CD8-positive, alpha-beta memory T cell (primary cell): ENCODE measurements around the gene CAND2. TPM values are rescaled to one million over a fixed set of nuclear protein-coding genes. Genes with fewer than 3 reads are reported as not detected.

Experiments
- CTCF ChIA-PET: fragments of 350-600 bp; sonication (Branson Sonifier 250); formaldehyde crosslinking; loops from one replicate; lab custom pipeline; 2021; ENCODE audit warnings: antibody characterized with exemption; lab: Charles Lee
- POLR2A ChIA-PET: fragments of 350-600 bp; sonication (Branson Sonifier 250); formaldehyde crosslinking; loops from one replicate; lab custom pipeline; 2021; ENCODE audit warnings: antibody characterized with exemption; lab: Charles Lee
- DNase-seq, 5 donors: peaks; one replicate each; pipeline versions ENCODE4 v3.0.0 to v3.0.0-alpha.2; 2020 to 2022; ENCODE audit warnings: mixed read lengths in 1 of 5
- H3K27ac ChIP-seq: one replicate; pipeline ENCODE4 v1.7.0; 2013; ENCODE audit warnings: low read depth, mild to moderate bottlenecking, low read length, moderate library complexity
- H3K27me3 ChIP-seq: 2 replicates; pipeline ENCODE4 v1.7.0; 2013; ENCODE audit warnings: low read length, mild to moderate bottlenecking; ENCODE audit not compliant: insufficient read depth, poor library complexity, severe bottlenecking
- H3K36me3 ChIP-seq: 2 replicates; pipeline ENCODE4 v1.7.0; 2013; ENCODE audit warnings: mild to moderate bottlenecking, low read length, moderate library complexity; ENCODE audit not compliant: insufficient read depth
- H3K4me1 ChIP-seq: 2 replicates; pipeline ENCODE4 v1.7.0; 2013; ENCODE audit warnings: mild to moderate bottlenecking, low read length, moderate library complexity; ENCODE audit not compliant: insufficient read depth
- H3K4me3 ChIP-seq: 2 replicates; pipeline ENCODE4 v1.7.0; 2013; ENCODE audit warnings: mild to moderate bottlenecking, low read length
- H3K9me3 ChIP-seq: 2 replicates; pipeline ENCODE4 v1.7.0; 2013; ENCODE audit warnings: mild to moderate bottlenecking, low read length
- H3K27ac Mint-ChIP-seq, 8 donors: one replicate each; pipeline ENCODE4 v1.8.0; 2020 to 2021; ENCODE audit warnings: mixed read lengths in 8 of 8, mild to moderate bottlenecking in 6 of 8, inconsistent platforms in 3 of 8, moderate library complexity in 3 of 8
- H3K27me3 Mint-ChIP-seq, 2 donors: one replicate each; pipeline ENCODE4 v1.8.0; 2020 to 2021; ENCODE audit warnings: mixed read lengths in 2 of 2, mild to moderate bottlenecking in 1 of 2, moderate library complexity in 1 of 2
- H3K36me3 Mint-ChIP-seq, 3 donors: one replicate each; pipeline ENCODE4 v1.8.0; 2020 to 2021; ENCODE audit warnings: mixed read lengths in 3 of 3, inconsistent platforms in 1 of 3, mild to moderate bottlenecking in 1 of 3
- H3K4me1 Mint-ChIP-seq, 3 donors: one replicate each; pipeline ENCODE4 v1.8.0; 2020 to 2021; ENCODE audit warnings: mixed read lengths in 3 of 3, inconsistent platforms in 1 of 3, mild to moderate bottlenecking in 1 of 3
- H3K4me3 Mint-ChIP-seq, 7 donors: one replicate each; pipeline ENCODE4 v1.8.0; 2020 to 2021; ENCODE audit warnings: mixed read lengths in 7 of 7, mild to moderate bottlenecking in 6 of 7, moderate library complexity in 4 of 7, inconsistent platforms in 2 of 7
- H3K9me3 Mint-ChIP-seq, 5 donors: one replicate each; pipeline ENCODE4 v1.8.0; 2020 to 2022; ENCODE audit warnings: mixed read lengths in 5 of 5, mild to moderate bottlenecking in 3 of 5, moderate library complexity in 2 of 5, inconsistent platforms in 1 of 5
- polyA plus RNA-seq: library from polyadenylated mRNA; unstranded; fragments of 300-500 nt; fragmentation: Illumina TruSeq; gene quantifications from one replicate; pipeline ENCODE4 v1.2.3, GENCODE V29; 2021
- total RNA-seq, 2 experiments: library from RNA; stranded (reverse); gene quantifications; one replicate each; pipeline ENCODE4 v1.2.3, GENCODE V29; 2021

CAND2 gene
- total and polyA plus RNA-seq, 3 experiments from 2014 or later: 1.0 to 2.1 (median 1.1) TPM

DNA sequence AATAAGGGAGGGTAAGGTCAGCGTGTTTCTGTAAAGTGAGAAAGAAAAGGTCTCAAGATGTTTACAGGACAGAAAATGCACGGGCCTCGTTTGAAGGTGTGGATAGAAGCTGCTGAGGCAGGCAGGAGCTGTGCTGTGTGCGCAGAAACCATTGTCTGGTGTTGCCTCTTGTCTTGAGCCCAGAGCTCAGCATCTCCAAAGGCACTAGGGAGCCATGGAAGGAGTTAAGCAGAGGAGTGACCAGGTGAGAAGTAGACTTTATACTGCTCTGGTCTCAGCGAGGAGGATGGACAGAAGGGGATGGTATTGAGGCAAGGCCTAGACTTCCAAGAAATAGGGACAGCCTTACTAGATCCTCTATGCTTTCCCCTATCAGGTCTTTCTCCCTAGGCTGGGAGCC is 13.0 kb downstream of the CAND2 start:
- peak overlapping the region in 5 of 8 donors; percentile 14 to 68 (median 39) for H3K27ac Mint-ChIP-seq
- Histone ChIP-seq H3K27ac (peak overlapping the region; percentile 59), H3K27me3 (no peaks in the 10 kb centered on the region), H3K36me3 (no peaks in the 10 kb centered on the region), H3K9me3 (no peaks in the 10 kb centered on the region), H3K4me3 (peak overlapping the region; percentile 62), H3K4me1 (peaks cover 6% of the 10 kb centered on the region)
- peak overlapping the region; percentile 58 to 83 (median 73) for H3K4me3 Mint-ChIP-seq
- peaks cover 10 to 14% (median 12%) of the 10 kb centered on the region in 3 donors for H3K4me1 Mint-ChIP-seq
- POLR2A ChIA-PET: interaction anchor here (1.2 to 3.2 kb wide), 4 partner anchors 11 to 1842 kb away, joined by 3 to 23 read pairs (median 7); partner anchors contain the start of genes CAND2 and RPL32
- CTCF ChIA-PET: interaction anchor here (1.1 to 8.0 kb wide), 13 partner anchors 9 to 89 kb away, joined by 3 to 75 read pairs (median 8); partner anchors contain the start of genes CAND2 and RPL32
- H3K36me3 Mint-ChIP-seq: no peaks in the 10 kb centered on the region
- H3K27me3 Mint-ChIP-seq: no peaks in the 10 kb centered on the region
- DNase-seq: no peak
- no peaks in the 10 kb centered on the region for H3K9me3 Mint-ChIP-seq

GRCh38 chr3:12810013-12810780 is 13.7 kb downstream of the CAND2 start:
- ChIA-PET CTCF (interaction anchor here (0.8 to 8.0 kb wide), 20 partner anchors 9 to 260 kb away, joined by 3 to 75 read pairs (median 5); partner anchors contain the start of genes CAND2 and RPL32), POLR2A (interaction anchor here (1.0 to 3.2 kb wide), 5 partner anchors 11 to 1841 kb away, joined by 3 to 23 read pairs (median 4); partner anchors contain the start of genes CAND2, RAF1 and RPL32)
- Histone ChIP-seq H3K4me1 (peaks cover 6% of the 10 kb centered on the region), H3K9me3 (no peaks in the 10 kb centered on the region), H3K36me3 (no peaks in the 10 kb centered on the region), H3K27ac (peak overlapping the region; percentile 59), H3K4me3 (peak overlapping the region; percentile 62), H3K27me3 (no peaks in the 10 kb centered on the region)
- Mint-ChIP-seq H3K4me1 (peaks cover 10 to 14% (median 12%) of the 10 kb centered on the region in 3 donors), H3K27me3 (no peaks in the 10 kb centered on the region), H3K9me3 (no peaks in the 10 kb centered on the region), H3K27ac (peak overlapping the region; percentile 42 to 86 (median 78)), H3K36me3 (no peaks in the 10 kb centered on the region), H3K4me3 (peak overlapping the region; percentile 70 to 83 (median 77))
- peak; percentile 95 to 98 (median 97) for DNase-seq

DNA sequence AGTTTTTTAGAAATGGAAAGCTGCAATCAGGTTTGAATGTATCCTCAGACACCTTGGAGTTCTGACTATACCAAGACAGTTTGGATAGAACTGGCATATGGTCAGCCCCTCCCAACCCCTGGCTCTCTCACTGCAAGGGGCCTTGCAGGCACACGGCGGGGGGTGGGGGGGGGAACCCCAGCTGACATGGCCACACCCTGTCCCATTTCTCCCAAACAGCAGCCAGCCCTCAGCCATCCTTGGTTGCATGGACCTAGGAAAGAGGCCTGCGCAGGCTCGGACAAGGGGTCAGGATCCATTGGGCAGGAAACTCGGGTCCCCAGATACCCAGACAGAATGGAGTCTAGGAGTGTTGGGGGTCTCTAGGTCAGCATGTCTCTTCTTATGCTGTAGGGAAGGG is 14.5 kb downstream of the CAND2 start:
- Mint-ChIP-seq H3K4me1 (peaks cover 10 to 14% (median 12%) of the 10 kb centered on the region in 3 donors), H3K9me3 (no peaks in the 10 kb centered on the region), H3K4me3 (peak overlapping the region in 6 of 7 donors; percentile 70 to 79 (median 75)), H3K27me3 (no peaks in the 10 kb centered on the region), H3K36me3 (no peaks in the 10 kb centered on the region), H3K27ac (peak overlapping the region in 7 of 8 donors; percentile 29 to 86 (median 80))
- ChIA-PET CTCF (interaction anchor here (0.8 to 8.0 kb wide), 9 partner anchors 8 to 33 kb away, joined by 3 to 75 read pairs (median 19); partner anchors contain the start of genes CAND2 and RPL32), POLR2A (interaction anchor here (1.7 to 3.2 kb wide), 2 partner anchors 15 to 30 kb away, joined by 10 to 23 read pairs; partner anchors contain the start of genes CAND2 and RPL32)
- Histone ChIP-seq H3K4me1 (peaks cover 6% of the 10 kb centered on the region), H3K9me3 (no peaks in the 10 kb centered on the region), H3K36me3 (no peaks in the 10 kb centered on the region), H3K4me3 (no peak overlapping the region), H3K27me3 (no peaks in the 10 kb centered on the region), H3K27ac (no peak overlapping the region)
- no peak for DNase-seq

GRCh38 chr3:12812812-12813211 is 16.3 kb downstream of the CAND2 start:
- H3K9me3 ChIP-seq: no peaks in the 10 kb centered on the region
- H3K4me1 Mint-ChIP-seq: peaks cover 10 to 14% (median 12%) of the 10 kb centered on the region in 3 donors
- POLR2A ChIA-PET: no interaction called here
- H3K36me3 ChIP-seq: no peaks in the 10 kb centered on the region
- no peak overlapping the region for H3K4me3 Mint-ChIP-seq
- H3K27me3 Mint-ChIP-seq: no peaks in the 10 kb centered on the region
- H3K4me1 ChIP-seq: peaks cover 6% of the 10 kb centered on the region
- no peaks in the 10 kb centered on the region for H3K9me3 Mint-ChIP-seq
- CTCF ChIA-PET: interaction anchor here (1.0 to 8.0 kb wide), 4 partner anchors 14 to 29 kb away, joined by 3 to 75 read pairs (median 32); partner anchors contain the start of gene RPL32
- DNase-seq: no peak
- no peaks in the 10 kb centered on the region for H3K27me3 ChIP-seq
- H3K27ac ChIP-seq: no peak overlapping the region
- H3K36me3 Mint-ChIP-seq: no peaks in the 10 kb centered on the region
- no peak overlapping the region for H3K4me3 ChIP-seq
- H3K27ac Mint-ChIP-seq: no peak overlapping the region

DNA sequence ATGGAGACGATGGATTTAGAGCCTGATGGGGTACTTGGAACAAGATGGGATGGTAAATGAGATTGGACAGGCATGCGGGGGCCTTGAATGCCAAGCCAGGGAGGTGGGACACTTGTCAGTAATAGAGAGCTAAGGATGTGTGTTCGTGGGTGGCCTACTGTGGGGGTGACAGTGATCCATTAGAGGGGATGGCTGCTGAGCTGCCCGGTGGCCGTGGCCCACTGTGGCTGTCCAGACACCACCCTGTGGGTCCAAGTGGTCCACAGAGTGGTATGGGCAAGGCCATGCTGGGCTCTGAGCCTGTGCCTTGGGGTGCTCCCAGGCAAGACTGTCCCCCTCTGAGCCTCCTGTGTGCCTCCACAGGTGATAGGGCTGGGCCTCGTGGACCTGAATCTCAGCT is 17.5 kb downstream of the CAND2 start:
- no peaks in the 10 kb centered on the region for H3K27me3 Mint-ChIP-seq
- Histone ChIP-seq H3K27ac (no peak overlapping the region), H3K4me3 (no peak overlapping the region), H3K36me3 (no peaks in the 10 kb centered on the region), H3K4me1 (peaks cover 6% of the 10 kb centered on the region), H3K27me3 (no peaks in the 10 kb centered on the region), H3K9me3 (no peaks in the 10 kb centered on the region)
- H3K36me3 Mint-ChIP-seq: no peaks in the 10 kb centered on the region
- ChIA-PET POLR2A (no interaction called here), CTCF (interaction anchor here (1.0 to 8.0 kb wide), 2 partner anchors 26 to 28 kb away, joined by 3 to 58 read pairs; partner anchors contain the start of gene RPL32)
- no peak overlapping the region for H3K4me3 Mint-ChIP-seq
- H3K27ac Mint-ChIP-seq: peak overlapping the region in 3 of 8 donors; percentile 25 to 78 (median 59)
- DNase-seq: no peak
- H3K4me1 Mint-ChIP-seq: peaks cover 8 to 11% (median 10%) of the 10 kb centered on the region in 3 donors
- H3K9me3 Mint-ChIP-seq: no peaks in the 10 kb centered on the region

GRCh38 chr3:12815078-12815477 is 18.6 kb downstream of the CAND2 start:
- H3K9me3 Mint-ChIP-seq: no peaks in the 10 kb centered on the region
- POLR2A ChIA-PET: interaction anchor here (0.6 kb wide), 1 partner anchor 27 kb away, joined by 3 read pairs; no protein-coding TSS in a partner anchor
- H3K27me3 ChIP-seq: no peaks in the 10 kb centered on the region
- CTCF ChIA-PET: interaction anchor here (8.0 kb wide), 1 partner anchor 27 kb away, joined by 58 read pairs; no protein-coding TSS in a partner anchor
- no peak overlapping the region for H3K4me3 ChIP-seq
- no peak overlapping the region for H3K27ac ChIP-seq
- H3K36me3 ChIP-seq: no peaks in the 10 kb centered on the region
- no peaks in the 10 kb centered on the region for H3K4me1 ChIP-seq
- H3K36me3 Mint-ChIP-seq: no peaks in the 10 kb centered on the region
- no peak for DNase-seq
- H3K27me3 Mint-ChIP-seq: no peaks in the 10 kb centered on the region
- H3K9me3 ChIP-seq: no peaks in the 10 kb centered on the region
- peaks cover 5 to 6% (median 6%) of the 10 kb centered on the region in 3 donors for H3K4me1 Mint-ChIP-seq
- no peak overlapping the region for H3K27ac Mint-ChIP-seq
- no peak overlapping the region for H3K4me3 Mint-ChIP-seq

GRCh38 chr3:12815719-12816118 is 19.2 kb downstream of the CAND2 start:
- H3K27me3 ChIP-seq: no peaks in the 10 kb centered on the region
- no peaks in the 10 kb centered on the region for H3K36me3 ChIP-seq
- no peak overlapping the region for H3K4me3 ChIP-seq
- no peaks in the 10 kb centered on the region for H3K9me3 Mint-ChIP-seq
- ChIA-PET CTCF (interaction anchor here (3.2 kb wide), 1 partner anchor 28 kb away, joined by 7 read pairs; no protein-coding TSS in a partner anchor), POLR2A (no interaction called here)
- no peak overlapping the region for H3K27ac Mint-ChIP-seq
- H3K4me1 ChIP-seq: no peaks in the 10 kb centered on the region
- H3K27me3 Mint-ChIP-seq: no peaks in the 10 kb centered on the region
- no peak overlapping the region for H3K4me3 Mint-ChIP-seq
- no peak for DNase-seq
- H3K4me1 Mint-ChIP-seq: peaks cover 1 to 2% (median 2%) of the 10 kb centered on the region in 3 donors
- H3K27ac ChIP-seq: no peak overlapping the region
- no peaks in the 10 kb centered on the region for H3K9me3 ChIP-seq
- H3K36me3 Mint-ChIP-seq: no peaks in the 10 kb centered on the region
